NCI-H1694 treated with DMSO at 0.1 percent for 48 hours (cell line): ENCODE results near the gene CSF1.
"Not testable (repeated sequence)": the region's sequence is repeated elsewhere in the genome, so short reads cannot be mapped to it uniquely, and the experiment has no call there.

Source experiments
- DNase-seq: peaks from one replicate; lab custom pipeline; 2025; lab: John Stamatoyannopoulos, UW

Gene CSF1

GRCh38 chr1:109942434-109942833 is 31.8 kb downstream of the CSF1 start:
- DNase-seq = no peak

- no peak for DNase-seq
Observed at GRCh38 chr1:109944541-109944940, 33.9 kb downstream of the CSF1 start.

DNA sequence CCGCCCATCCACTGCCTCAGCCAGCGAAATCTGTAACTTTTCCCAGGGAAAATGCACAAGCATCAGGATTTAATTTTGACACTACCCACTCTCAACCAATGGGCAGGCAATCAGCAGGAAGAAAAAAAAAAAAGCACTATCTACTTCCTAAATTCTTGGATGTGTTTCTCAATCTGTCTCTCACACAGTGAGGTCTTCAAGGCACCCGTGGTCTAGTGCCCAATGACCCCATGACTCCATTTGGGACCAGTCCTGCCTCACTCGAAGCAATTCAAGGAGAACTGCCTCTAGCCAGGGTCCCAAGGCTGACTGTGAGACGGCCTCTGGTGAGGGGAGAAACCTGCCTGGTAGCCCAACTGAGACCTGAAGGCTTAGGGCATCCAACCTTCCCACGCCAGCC is 35.9 kb downstream of the CSF1 start:
- no peak for DNase-seq

GRCh38 chr1:109947582-109948284 is 37.1 kb downstream of the CSF1 start:
- no peak for DNase-seq

DNA sequence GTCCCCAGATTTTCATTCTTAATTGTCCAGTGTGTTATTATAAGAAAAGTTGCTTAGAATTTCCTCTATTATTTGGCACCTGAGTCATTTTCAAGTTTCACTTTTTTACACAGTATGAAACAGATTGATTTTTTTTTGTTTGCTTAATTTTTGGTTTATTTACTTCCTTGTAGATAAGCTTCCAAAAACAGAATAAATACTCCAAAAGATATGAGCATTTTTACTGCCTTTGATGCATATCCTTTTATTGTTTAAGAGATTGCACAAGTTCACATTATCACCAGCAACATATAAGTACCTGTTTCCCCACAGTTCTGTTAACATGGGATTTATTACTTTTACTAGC is 37.6 kb downstream of the CSF1 start:
- no peak for DNase-seq

- no peak for DNase-seq
Observed at GRCh38 chr1:109950038-109950437, 39.4 kb downstream of the CSF1 start.

GRCh38 chr1:109950509-109950908 is 39.9 kb downstream of the CSF1 start:
- no peak for DNase-seq

DNA sequence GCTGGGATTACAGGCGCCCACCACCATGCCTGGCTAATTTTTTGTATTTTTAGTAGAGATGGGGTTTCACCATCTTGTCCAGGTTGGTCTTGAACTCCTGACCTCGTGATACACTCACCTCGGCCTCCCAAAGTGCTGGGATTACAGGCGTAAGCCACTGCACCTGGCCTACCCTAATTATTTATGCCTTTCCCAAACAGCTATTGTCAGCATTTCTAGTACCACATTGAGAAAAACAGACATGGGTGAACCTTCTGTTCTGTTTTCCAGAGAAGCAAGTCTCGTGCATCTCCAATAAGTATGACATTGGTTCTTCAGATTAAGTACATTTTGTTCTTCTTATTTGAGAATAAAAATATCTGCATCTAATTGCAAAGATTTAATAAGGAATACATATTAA is 40.9 kb downstream of the CSF1 start:
- not testable (repeated sequence) for DNase-seq

GRCh38 chr1:109954041-109954512 is 43.4 kb downstream of the CSF1 start:
- no peak for DNase-seq

- DNase-seq = no peak
Observed at GRCh38 chr1:109959632-109959973, 49.0 kb downstream of the CSF1 start.

- no peak for DNase-seq
Observed at GRCh38 chr1:109959974-109960744, 49.5 kb downstream of the CSF1 start.

GRCh38 chr1:109960745-109961094 is 50.1 kb downstream of the CSF1 start:
- no peak for DNase-seq

GRCh38 chr1:109963864-109964263 is 53.2 kb downstream of the CSF1 start:
- no peak for DNase-seq

DNA sequence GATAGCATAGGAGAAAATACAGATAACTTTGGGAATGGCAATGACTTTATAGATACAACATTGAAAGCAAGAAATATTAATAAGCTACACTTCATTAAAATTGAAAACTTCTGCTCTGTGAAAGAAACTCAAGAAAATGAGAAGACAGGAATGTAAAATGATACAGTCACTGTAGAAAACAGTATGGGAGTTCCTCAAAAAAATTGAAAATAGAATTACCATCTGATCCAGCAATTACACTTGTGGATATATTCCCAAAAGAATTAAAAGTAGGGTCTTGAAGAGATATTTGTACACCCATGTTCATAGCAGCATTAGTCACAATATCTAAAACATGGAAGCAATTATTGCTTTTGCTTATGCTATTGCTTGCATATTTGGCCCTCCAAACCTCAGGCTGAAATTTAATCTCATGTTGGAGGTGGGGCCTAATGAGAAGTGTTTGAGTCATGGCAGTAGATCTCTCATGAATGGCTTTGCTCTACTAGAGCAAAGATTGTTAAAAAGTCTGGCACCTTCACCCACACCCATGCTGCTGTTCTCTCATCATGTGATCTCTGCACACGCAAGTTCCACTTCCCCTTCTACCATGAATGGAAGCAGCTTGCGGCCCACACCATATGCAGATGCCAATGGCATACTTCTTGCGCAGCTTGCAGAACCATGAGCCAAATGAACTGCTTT is 58.6 kb downstream of the CSF1 start:
- DNase-seq = no peak

- no peak for DNase-seq
Observed at GRCh38 chr1:109969907-109970306, 59.3 kb downstream of the CSF1 start.

- DNase-seq = no peak
Observed at GRCh38 chr1:109971559-109971958, 60.9 kb downstream of the CSF1 start.

DNA sequence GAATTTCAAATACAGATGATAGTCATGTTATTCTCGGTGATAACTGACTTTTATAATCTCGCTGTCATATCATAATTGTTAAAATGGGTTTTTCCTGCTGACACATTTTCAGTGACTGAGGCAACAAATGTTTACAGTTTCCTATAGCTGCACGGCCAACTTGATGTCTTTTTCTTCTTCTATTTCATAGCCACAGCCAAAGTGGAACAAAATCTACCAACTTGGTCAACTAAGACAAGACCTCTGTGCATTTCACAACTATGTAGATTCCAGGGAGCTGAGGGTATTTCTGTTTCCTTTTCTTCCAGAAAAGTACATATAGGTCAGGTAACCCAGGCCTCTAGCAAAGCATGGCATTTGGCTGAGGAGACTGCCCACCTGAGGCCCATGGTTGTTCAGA is 63.5 kb downstream of the CSF1 start:
- DNase-seq = no peak

- DNase-seq = no peak
Observed at GRCh38 chr1:109975718-109976117, 65.1 kb downstream of the CSF1 start.

- no peak for DNase-seq
Observed at GRCh38 chr1:109976762-109977161, 66.1 kb downstream of the CSF1 start.

DNA sequence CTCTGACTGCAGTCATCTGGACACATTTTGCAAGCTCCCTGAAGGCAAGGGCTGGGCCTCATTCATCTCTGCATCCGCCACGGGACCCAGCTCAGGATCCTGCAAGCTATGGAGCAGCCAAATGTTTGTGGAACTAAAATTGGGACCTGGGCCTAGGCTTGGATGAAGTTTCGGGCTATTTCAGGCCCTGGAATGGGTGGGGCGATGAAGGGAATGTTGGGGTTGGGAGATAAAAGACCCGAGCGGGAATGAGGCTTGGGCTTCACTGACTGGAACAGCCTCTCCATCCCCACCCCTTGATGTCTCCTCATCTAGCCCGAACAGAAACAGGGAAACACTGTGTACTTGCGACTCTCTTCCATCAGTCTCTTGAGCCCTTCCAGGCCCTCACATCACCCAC is 66.6 kb downstream of the CSF1 start:
- DNase-seq = no peak

- DNase-seq = no peak
Observed at GRCh38 chr1:109977657-109978378, 67.2 kb downstream of the CSF1 start.

GRCh38 chr1:109978761-109979488 is 68.3 kb downstream of the CSF1 start:
- no peak for DNase-seq
